ENCODE data around the gene CTNND2.
A peak's percentile ranks its signal among the peaks of the same experiment; 100 is the strongest.

CTNND2 gene, protein sequence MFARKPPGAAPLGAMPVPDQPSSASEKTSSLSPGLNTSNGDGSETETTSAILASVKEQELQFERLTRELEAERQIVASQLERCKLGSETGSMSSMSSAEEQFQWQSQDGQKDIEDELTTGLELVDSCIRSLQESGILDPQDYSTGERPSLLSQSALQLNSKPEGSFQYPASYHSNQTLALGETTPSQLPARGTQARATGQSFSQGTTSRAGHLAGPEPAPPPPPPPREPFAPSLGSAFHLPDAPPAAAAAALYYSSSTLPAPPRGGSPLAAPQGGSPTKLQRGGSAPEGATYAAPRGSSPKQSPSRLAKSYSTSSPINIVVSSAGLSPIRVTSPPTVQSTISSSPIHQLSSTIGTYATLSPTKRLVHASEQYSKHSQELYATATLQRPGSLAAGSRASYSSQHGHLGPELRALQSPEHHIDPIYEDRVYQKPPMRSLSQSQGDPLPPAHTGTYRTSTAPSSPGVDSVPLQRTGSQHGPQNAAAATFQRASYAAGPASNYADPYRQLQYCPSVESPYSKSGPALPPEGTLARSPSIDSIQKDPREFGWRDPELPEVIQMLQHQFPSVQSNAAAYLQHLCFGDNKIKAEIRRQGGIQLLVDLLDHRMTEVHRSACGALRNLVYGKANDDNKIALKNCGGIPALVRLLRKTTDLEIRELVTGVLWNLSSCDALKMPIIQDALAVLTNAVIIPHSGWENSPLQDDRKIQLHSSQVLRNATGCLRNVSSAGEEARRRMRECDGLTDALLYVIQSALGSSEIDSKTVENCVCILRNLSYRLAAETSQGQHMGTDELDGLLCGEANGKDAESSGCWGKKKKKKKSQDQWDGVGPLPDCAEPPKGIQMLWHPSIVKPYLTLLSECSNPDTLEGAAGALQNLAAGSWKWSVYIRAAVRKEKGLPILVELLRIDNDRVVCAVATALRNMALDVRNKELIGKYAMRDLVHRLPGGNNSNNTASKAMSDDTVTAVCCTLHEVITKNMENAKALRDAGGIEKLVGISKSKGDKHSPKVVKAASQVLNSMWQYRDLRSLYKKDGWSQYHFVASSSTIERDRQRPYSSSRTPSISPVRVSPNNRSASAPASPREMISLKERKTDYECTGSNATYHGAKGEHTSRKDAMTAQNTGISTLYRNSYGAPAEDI (N-terminal part only)

DNA sequence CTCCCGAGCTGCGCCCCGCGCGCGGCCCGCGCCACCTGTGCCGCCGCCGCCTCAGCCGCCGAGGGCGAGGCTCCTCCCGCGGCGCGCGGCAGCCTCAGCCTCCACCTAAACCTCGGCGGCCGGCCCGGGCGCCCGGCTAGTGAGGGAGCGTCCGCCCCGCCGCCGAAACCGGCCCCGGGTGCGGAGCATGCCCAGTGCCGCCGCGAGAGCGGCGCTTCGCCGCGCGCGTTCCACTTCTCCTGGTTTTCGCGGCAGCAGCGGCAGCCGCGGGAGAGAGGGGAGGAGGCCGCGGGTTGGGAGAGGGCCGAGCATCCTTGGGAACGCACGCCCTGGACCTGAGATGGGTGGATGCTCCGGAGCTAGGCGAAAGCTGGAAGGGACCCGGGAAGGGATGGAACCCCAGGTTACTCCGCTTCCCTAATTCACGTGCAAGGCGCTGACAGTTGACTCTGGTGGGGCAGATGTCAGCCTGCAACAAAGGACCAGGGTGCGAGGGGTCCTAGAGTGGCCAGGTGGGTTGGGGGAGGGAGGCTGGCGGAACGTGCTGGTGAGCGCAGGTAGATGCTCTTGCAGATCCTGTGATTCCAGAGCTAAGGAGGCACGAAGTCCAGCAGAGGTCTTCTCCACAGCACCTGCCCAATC is at the start of gene CTNND2:
TSS of gene CTNND2 (minus strand) at position 182 of the 642 bp plus-strand sequence. CDS start 593 bp downstream, outside the sequence.
- CTCF ChIA-PET: interaction anchor here (0.6 kb wide), 1 partner anchor 795 kb away, joined by 3 read pairs; no protein-coding TSS in a partner anchor
- H3K27ac ChIP-seq: no peak within 1 kb of the TSS
- peak; percentile 14 for DNase-seq (ENCODE audit: low spot score)

DNA sequence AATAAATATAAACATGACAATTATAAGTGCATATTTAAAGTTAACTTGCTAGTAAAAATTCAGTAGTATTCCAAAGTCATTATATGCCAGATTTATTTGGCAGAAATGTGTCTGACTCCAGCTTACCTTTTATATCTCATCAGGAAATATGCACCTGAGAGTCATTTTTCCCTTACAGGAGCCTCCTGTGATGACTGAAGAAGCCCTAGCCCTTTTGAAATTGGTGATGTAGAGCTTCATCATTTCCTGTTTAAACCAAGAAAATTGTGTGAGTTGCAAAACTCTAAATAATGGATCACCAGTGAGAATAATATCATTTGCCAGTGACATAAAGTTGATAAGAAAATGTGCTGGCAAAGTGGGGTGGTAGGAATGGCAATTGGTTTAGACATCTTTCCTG is 42.1 kb upstream of the CTNND2 start:
- H3K27ac ChIP-seq: no peak overlapping the region
- CTCF ChIA-PET: no interaction called here
- peak; percentile 9 for DNase-seq (ENCODE audit: low spot score)
- TF ChIP-seq CTCF (conservative IDR thresholded peaks at IDR 0.05; ENCODE audit: low read depth): no peak
- POLR2A ChIA-PET (ENCODE audit: low non-redundant PET): no interaction called here

More for the DNA sequence above, at the start of gene CTNND2:
- no peak for TF ChIP-seq CTCF (conservative IDR thresholded peaks at IDR 0.05; ENCODE audit: low read depth)
- POLR2A ChIA-PET (ENCODE audit: low non-redundant PET): no interaction called here

DNA sequence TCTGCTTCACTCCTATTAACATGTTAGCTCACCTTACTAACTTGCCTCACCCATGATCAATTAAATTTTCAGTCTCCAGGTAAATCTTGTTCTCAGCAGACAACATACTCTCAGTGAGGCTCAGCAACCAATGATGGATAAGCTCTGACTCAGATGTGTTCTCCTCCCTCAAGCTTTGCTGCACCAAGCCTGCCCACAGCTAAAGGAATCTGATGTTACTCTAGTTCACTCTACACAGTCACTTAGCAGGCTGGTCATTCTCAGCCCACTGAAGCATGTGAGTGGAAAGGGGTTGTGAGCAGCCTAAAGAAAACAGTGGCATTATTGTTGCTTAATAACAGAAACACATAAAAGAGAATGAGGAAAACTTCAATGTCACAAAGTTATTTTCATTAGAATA is 37.3 kb upstream of the CTNND2 start:
- POLR2A ChIA-PET (ENCODE audit: low non-redundant PET): no interaction called here
- CTCF ChIA-PET: no interaction called here

DNA sequence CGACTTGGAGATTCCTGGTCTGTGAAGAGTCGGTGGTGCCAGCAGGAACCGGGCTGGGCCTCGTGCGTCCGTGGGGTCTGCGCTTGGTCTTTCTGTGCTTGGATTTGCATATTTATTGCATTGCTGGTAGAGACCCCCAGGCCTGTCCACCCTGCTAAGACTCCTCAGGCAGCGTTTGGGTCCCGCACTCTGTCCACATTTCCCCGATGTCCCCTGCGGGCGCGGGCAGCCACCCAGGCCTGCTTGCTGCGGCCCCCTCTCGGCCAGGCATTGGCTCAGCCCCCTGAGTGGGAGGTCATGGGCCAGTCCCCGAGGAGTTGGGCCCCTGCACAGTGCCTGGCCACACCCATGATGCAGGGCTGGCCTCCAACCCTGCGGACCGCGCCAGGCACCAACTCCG is 27.4 kb upstream of the CTNND2 start:
- CTCF ChIA-PET: no interaction called here
- DNase-seq (ENCODE audit: low spot score): no peak
- no peak overlapping the region for H3K27ac ChIP-seq
- POLR2A ChIA-PET (ENCODE audit: low non-redundant PET): no interaction called here
- TF ChIP-seq CTCF (conservative IDR thresholded peaks at IDR 0.05; ENCODE audit: low read depth): no peak

More for the DNA sequence above, 37.3 kb upstream of the CTNND2 start:
- DNase-seq (ENCODE audit: low spot score): no peak
- H3K27ac ChIP-seq: no peak overlapping the region
- no peak for TF ChIP-seq CTCF (conservative IDR thresholded peaks at IDR 0.05; ENCODE audit: low read depth)

GRCh38 chr5:11928909-11929308 is 24.7 kb upstream of the CTNND2 start:
- no peak for TF ChIP-seq CTCF (conservative IDR thresholded peaks at IDR 0.05; ENCODE audit: low read depth)
- no peak overlapping the region for H3K27ac ChIP-seq
- CTCF ChIA-PET: no interaction called here
- POLR2A ChIA-PET (ENCODE audit: low non-redundant PET): no interaction called here
- no peak for DNase-seq (ENCODE audit: low spot score)

- TF ChIP-seq CTCF (conservative IDR thresholded peaks at IDR 0.05; ENCODE audit: low read depth): no peak
- no peak overlapping the region for H3K27ac ChIP-seq
- no peak for DNase-seq (ENCODE audit: low spot score)
- ChIA-PET CTCF (no interaction called here), POLR2A (ENCODE audit: low non-redundant PET) (interaction anchor here (0.7 kb wide), 1 partner anchor 1448 kb away, joined by 3 read pairs; no protein-coding TSS in a partner anchor)
These were observed 21.5 kb upstream of the CTNND2 start for GRCh38 chr5:11925701-11926100.

All from RWPE1 (cell line).